ENCODE results near the gene THSD7B. TPM values are rescaled to one million over a fixed set of nuclear protein-coding genes. Genes with fewer than 3 reads are reported as not detected.

The THSD7B gene
- total and polyA plus RNA-seq, 2 experiments from 2014 or later = 0.86 to 3.8 TPM

DNA sequence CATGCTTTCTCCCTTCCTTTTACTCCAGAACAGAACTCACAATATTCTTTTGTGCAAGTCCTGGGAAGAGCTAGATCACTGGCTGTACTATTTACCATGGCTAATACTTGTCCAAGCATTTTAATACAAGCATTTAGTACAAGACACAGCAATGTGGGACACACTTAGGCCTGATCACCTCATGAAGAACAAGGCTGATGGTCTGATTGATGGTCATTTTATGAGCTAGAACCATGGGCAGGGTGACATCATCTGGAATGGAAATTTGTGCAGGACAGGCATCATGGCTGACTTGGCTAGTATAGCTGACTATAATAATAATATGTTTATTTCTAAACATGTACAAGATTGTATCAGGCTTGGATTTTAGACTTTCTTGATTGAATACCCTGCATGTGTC is 824.8 kb downstream of the THSD7B start:
- no peak overlapping the region for H2AFZ ChIP-seq
- H3K27me3 Mint-ChIP-seq (ENCODE audit: insufficient read depth, low read depth, poor library complexity) = no peaks in the 10 kb centered on the region
- no peak for ATAC-seq

More for the DNA sequence above, 824.8 kb downstream of the THSD7B start:
- Histone ChIP-seq H3K36me3 (ENCODE audit: insufficient read depth) (peaks cover 3% of the 10 kb centered on the region; the same call in 1 of the 2 replicates), H3K9me2 (ENCODE audit: insufficient read depth) (no peaks in the 10 kb centered on the region), H3K27me3 (ENCODE audit: insufficient read depth) (no peaks in the 10 kb centered on the region), H3K27ac (ENCODE audit: low read depth) (no peak overlapping the region), H3K4me2 (no peak overlapping the region), H3K79me2 (replicated peaks; ENCODE audit: insufficient read depth) (no peaks in the 10 kb centered on the region), H3K4me1 (ENCODE audit: insufficient read depth) (no peaks in the 10 kb centered on the region), H4K20me1 (replicated peaks; ENCODE audit: insufficient read depth) (no peaks in the 10 kb centered on the region), H3K4me3 (no peak overlapping the region), H3F3A (replicated peaks; ENCODE audit: low read depth) (no peaks in the 10 kb centered on the region)
- H3K36me3 Mint-ChIP-seq (ENCODE audit: low read depth) = no peaks in the 10 kb centered on the region; the same call in 2 of the 3 replicates
- no peak overlapping the region for H3K27ac Mint-ChIP-seq
- no peak for DNase-seq (ENCODE audit: low spot score)
- no peaks in the 10 kb centered on the region for H3K4me1 Mint-ChIP-seq
- H3K9me3 Mint-ChIP-seq = peaks cover 22% of the 10 kb centered on the region
- TF ChIP-seq ZNF331 (CRISPR knock-in tag; IDR thresholded peaks at IDR 0.05; ENCODE audit: low read depth) = no peak
- TF ChIP-seq, protein P1, sequence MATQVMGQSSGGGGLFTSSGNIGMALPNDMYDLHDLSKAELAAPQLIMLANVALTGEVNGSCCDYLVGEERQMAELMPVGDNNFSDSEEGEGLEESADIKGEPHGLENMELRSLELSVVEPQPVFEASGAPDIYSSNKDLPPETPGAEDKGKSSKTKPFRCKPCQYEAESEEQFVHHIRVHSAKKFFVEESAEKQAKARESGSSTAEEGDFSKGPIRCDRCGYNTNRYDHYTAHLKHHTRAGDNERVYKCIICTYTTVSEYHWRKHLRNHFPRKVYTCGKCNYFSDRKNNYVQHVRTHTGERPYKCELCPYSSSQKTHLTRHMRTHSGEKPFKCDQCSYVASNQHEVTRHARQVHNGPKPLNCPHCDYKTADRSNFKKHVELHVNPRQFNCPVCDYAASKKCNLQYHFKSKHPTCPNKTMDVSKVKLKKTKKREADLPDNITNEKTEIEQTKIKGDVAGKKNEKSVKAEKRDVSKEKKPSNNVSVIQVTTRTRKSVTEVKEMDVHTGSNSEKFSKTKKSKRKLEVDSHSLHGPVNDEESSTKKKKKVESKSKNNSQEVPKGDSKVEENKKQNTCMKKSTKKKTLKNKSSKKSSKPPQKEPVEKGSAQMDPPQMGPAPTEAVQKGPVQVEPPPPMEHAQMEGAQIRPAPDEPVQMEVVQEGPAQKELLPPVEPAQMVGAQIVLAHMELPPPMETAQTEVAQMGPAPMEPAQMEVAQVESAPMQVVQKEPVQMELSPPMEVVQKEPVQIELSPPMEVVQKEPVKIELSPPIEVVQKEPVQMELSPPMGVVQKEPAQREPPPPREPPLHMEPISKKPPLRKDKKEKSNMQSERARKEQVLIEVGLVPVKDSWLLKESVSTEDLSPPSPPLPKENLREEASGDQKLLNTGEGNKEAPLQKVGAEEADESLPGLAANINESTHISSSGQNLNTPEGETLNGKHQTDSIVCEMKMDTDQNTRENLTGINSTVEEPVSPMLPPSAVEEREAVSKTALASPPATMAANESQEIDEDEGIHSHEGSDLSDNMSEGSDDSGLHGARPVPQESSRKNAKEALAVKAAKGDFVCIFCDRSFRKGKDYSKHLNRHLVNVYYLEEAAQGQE (IDR thresholded peaks at IDR 0.05; ENCODE audit: unreplicated experiment) = no peak
- TF ChIP-seq, protein P2, sequence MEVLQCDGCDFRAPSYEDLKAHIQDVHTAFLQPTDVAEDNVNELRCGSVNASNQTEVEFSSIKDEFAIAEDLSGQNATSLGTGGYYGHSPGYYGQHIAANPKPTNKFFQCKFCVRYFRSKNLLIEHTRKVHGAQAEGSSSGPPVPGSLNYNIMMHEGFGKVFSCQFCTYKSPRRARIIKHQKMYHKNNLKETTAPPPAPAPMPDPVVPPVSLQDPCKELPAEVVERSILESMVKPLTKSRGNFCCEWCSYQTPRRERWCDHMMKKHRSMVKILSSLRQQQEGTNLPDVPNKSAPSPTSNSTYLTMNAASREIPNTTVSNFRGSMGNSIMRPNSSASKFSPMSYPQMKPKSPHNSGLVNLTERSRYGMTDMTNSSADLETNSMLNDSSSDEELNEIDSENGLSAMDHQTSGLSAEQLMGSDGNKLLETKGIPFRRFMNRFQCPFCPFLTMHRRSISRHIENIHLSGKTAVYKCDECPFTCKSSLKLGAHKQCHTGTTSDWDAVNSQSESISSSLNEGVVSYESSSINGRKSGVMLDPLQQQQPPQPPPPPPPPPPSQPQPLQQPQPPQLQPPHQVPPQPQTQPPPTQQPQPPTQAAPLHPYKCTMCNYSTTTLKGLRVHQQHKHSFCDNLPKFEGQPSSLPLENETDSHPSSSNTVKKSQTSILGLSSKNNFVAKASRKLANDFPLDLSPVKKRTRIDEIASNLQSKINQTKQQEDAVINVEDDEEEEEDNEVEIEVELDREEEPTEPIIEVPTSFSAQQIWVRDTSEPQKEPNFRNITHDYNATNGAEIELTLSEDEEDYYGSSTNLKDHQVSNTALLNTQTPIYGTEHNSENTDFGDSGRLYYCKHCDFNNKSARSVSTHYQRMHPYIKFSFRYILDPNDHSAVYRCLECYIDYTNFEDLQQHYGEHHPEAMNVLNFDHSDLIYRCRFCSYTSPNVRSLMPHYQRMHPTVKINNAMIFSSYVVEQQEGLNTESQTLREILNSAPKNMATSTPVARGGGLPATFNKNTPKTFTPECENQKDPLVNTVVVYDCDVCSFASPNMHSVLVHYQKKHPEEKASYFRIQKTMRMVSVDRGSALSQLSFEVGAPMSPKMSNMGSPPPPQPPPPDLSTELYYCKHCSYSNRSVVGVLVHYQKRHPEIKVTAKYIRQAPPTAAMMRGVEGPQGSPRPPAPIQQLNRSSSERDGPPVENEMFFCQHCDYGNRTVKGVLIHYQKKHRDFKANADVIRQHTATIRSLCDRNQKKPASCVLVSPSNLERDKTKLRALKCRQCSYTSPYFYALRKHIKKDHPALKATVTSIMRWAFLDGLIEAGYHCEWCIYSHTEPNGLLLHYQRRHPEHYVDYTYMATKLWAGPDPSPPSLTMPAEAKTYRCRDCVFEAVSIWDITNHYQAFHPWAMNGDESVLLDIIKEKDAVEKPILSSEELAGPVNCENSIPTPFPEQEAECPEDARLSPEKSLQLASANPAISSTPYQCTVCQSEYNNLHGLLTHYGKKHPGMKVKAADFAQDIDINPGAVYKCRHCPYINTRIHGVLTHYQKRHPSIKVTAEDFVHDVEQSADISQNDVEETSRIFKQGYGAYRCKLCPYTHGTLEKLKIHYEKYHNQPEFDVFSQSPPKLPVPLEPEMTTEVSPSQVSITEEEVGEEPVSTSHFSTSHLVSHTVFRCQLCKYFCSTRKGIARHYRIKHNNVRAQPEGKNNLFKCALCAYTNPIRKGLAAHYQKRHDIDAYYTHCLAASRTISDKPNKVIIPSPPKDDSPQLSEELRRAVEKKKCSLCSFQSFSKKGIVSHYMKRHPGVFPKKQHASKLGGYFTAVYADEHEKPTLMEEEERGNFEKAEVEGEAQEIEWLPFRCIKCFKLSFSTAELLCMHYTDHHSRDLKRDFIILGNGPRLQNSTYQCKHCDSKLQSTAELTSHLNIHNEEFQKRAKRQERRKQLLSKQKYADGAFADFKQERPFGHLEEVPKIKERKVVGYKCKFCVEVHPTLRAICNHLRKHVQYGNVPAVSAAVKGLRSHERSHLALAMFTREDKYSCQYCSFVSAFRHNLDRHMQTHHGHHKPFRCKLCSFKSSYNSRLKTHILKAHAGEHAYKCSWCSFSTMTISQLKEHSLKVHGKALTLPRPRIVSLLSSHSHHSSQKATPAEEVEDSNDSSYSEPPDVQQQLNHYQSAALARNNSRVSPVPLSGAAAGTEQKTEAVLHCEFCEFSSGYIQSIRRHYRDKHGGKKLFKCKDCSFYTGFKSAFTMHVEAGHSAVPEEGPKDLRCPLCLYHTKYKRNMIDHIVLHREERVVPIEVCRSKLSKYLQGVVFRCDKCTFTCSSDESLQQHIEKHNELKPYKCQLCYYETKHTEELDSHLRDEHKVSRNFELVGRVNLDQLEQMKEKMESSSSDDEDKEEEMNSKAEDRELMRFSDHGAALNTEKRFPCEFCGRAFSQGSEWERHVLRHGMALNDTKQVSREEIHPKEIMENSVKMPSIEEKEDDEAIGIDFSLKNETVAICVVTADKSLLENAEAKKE (CRISPR knock-in tag; IDR thresholded peaks at IDR 0.05) = no peak
- TF ChIP-seq POLR2AphosphoS5 (IDR thresholded peaks at IDR 0.05; ENCODE audit: low read depth) = no peak
- no peak overlapping the region for H3K4me3 Mint-ChIP-seq
